GM12878 (cell line): ENCODE measurements around the gene RPL37A. TPM values are rescaled to one million over a fixed set of nuclear protein-coding genes. Genes with fewer than 3 reads are reported as not detected.

Source experiments
- ATAC-seq: fragments of 200-7000 bp; cut with Tn5 transposase; 3 replicates; pipeline ENCODE4 v1.9.1; 2020; ENCODE audit warnings: mild to moderate bottlenecking, moderate library complexity
- BruUV-seq: library from RNA; stranded (reverse); fragments of 400-500 nt; replicated peaks from 2 replicates; lab custom pipeline; 2021; lab: Mats Ljungman, UMichigan
- CTCF ChIA-PET: fragments of 300-600 bp; sonication (Branson Sonifier 250); formaldehyde crosslinking; extraction: SDS; loops from one replicate; lab custom pipeline; 2021; ENCODE audit warnings: inconsistent platforms; lab: Yijun Ruan, JAX
- POLR2A ChIA-PET: fragments of 350-600 bp; formaldehyde crosslinking; extraction: SDS; loops from one replicate; lab custom pipeline; 2021; ENCODE audit warnings: inconsistent platforms; lab: Charles Lee
- RAD21 ChIA-PET: fragments of 300-600 bp; sonication (Branson Sonifier 250); formaldehyde crosslinking; loops from one replicate; lab custom pipeline; 2023; ENCODE audit warnings: antibody characterized with exemption; ENCODE audit not compliant: unreplicated experiment; lab: Charles Lee
- SMC1A ChIA-PET: fragments of 300-600 bp; sonication (Branson Sonifier 250); formaldehyde crosslinking; loops from one replicate; lab custom pipeline; 2023; ENCODE audit not compliant: unreplicated experiment, uncharacterized antibody; lab: Charles Lee
- DNase-seq: peaks from one replicate; pipeline ENCODE4 v3.0.0-alpha.2; 2011; ENCODE audit warnings: low read depth, low spot score
- FAIRE-seq: peaks from 3 replicates; lab custom pipeline; 2011; peaks lifted over from hg19 to GRCh38; lab: Jason Lieb, UNC
- H2AFZ ChIP-seq: 2 replicates; pipeline ENCODE4 v1.6.0; 2011; ENCODE audit warnings: low read depth, low read length, control low read depth; ENCODE audit not compliant: control insufficient read depth
- H3K27ac ChIP-seq: 2 replicates; pipeline ENCODE4 v1.5.1; 2011; ENCODE audit warnings: control low read depth; ENCODE audit not compliant: control insufficient read depth, insufficient read depth
- H3K27me3 ChIP-seq, 2 experiments: replicated peaks in 1 of 2; 2 replicates each; pipeline versions ENCODE4 v1.6.0 to v1.6.1; 2011; ENCODE audit warnings: low read length in 1 of 2; ENCODE audit not compliant: control insufficient read depth in 2 of 2, insufficient read depth in 2 of 2
- H3K36me3 ChIP-seq, 2 experiments: 2 replicates each; pipeline ENCODE4 v1.5.1; 2011; ENCODE audit warnings: low read length in 1 of 2; ENCODE audit not compliant: control insufficient read depth in 2 of 2, insufficient read depth in 2 of 2
- H3K4me1 ChIP-seq: 2 replicates; pipeline ENCODE4 v1.6.1; 2011; ENCODE audit warnings: mild to moderate bottlenecking, low read length, moderate library complexity, mixed read lengths; ENCODE audit not compliant: control insufficient read depth, insufficient read depth
- H3K4me2 ChIP-seq: 2 replicates; pipeline ENCODE4 v1.6.0; 2011; ENCODE audit warnings: control low read depth; ENCODE audit not compliant: control insufficient read depth, insufficient read depth
- H3K4me3 ChIP-seq: fragments of 200-600 bp; sonication (generic); 2 replicates; pipeline ENCODE4 v1.5.1; 2016
- H3K79me2 ChIP-seq: 2 replicates; pipeline ENCODE4 v1.6.0; 2011; ENCODE audit warnings: low read length; ENCODE audit not compliant: control insufficient read depth, insufficient read depth
- H3K9ac ChIP-seq: 2 replicates; pipeline ENCODE4 v1.8.0; 2011; ENCODE audit warnings: low read length, control low read depth, mixed read lengths; ENCODE audit not compliant: control insufficient read depth, insufficient read depth
- H3K9me3 ChIP-seq: replicated peaks from 3 replicates; pipeline ENCODE4 v1.5.1; 2011; ENCODE audit warnings: mild to moderate bottlenecking, low read length; ENCODE audit not compliant: control insufficient read depth, insufficient read depth
- H4K20me1 ChIP-seq: 2 replicates; pipeline ENCODE4 v1.6.0; 2011; ENCODE audit not compliant: control insufficient read depth, insufficient read depth
- ATF7 ChIP-seq: fragments of 450-650 bp; IDR thresholded peaks from 2 replicates; pipeline ENCODE4 v1.6.1; 2016; ENCODE audit warnings: low read depth, mild to moderate bottlenecking
- CEBPB ChIP-seq, 2 experiments: fragments of 150-350 bp in 1 of 2; IDR thresholded peaks; 2 replicates each; pipeline ENCODE4 v1.6.1; 2012 to 2014; ENCODE audit warnings: low read depth in 2 of 2, low read length in 2 of 2, borderline replicate concordance in 1 of 2, inconsistent platforms in 1 of 2
- IKZF2 ChIP-seq, 2 experiments: fragments of 450-650 bp; IDR thresholded peaks; 2 replicates each; pipeline ENCODE4 v1.6.1; 2017; ENCODE audit warnings: mild to moderate bottlenecking in 2 of 2, moderate library complexity in 2 of 2
- KAT2A ChIP-seq: conservative IDR thresholded peaks from 2 replicates; pipeline ENCODE4 v1.6.1; 2011; ENCODE audit warnings: low read depth, low read length; ENCODE audit not compliant: control insufficient read depth
- KDM1A ChIP-seq: fragments of 200-600 bp; sonication (generic); IDR thresholded peaks from 2 replicates; pipeline ENCODE4 v1.6.1; 2016; ENCODE audit warnings: borderline replicate concordance
- NRF1 ChIP-seq: conservative IDR thresholded peaks from 2 replicates; pipeline ENCODE4 v1.6.1; 2011; ENCODE audit warnings: mild to moderate bottlenecking, low read depth, low read length, improper control_type of control experiment
- RAD21 ChIP-seq: IDR thresholded peaks from 2 replicates; pipeline ENCODE4 v1.6.1; 2011; ENCODE audit warnings: mild to moderate bottlenecking, low read depth, low read length, moderate library complexity; ENCODE audit not compliant: insufficient read depth
- RAD51 ChIP-seq: fragments of 450-650 bp; IDR thresholded peaks from 2 replicates; pipeline ENCODE4 v1.6.1; 2016; ENCODE audit warnings: moderate library complexity, mild to moderate bottlenecking, inconsistent platforms
- RB1 ChIP-seq: fragments of 450-650 bp; formaldehyde crosslinking; IDR thresholded peaks from 2 replicates; pipeline ENCODE4 v1.6.1; 2017; ENCODE audit warnings: mild to moderate bottlenecking, borderline replicate concordance
- SIN3A ChIP-seq: IDR thresholded peaks from 2 replicates; pipeline ENCODE4 v1.6.1; 2012; ENCODE audit warnings: low read depth, low read length, improper control_type of control experiment
- SMC3 ChIP-seq: IDR thresholded peaks from 2 replicates; pipeline ENCODE4 v1.6.1; 2011; ENCODE audit warnings: low read length, improper control_type of control experiment, borderline replicate concordance
- TCF12 ChIP-seq: IDR thresholded peaks from 2 replicates; pipeline ENCODE4 v1.6.1; 2011; ENCODE audit warnings: low read depth, mild to moderate bottlenecking, low read length
- WGBS: methylation state at CpG from one replicate; pipeline ENCODE4 v1.1.6; 2016; ENCODE audit warnings: low lambda C conversion rate; ENCODE audit not compliant: insufficient replicate concordance, insufficient coverage; ENCODE audit errors: missing lambda C conversion rate; 5-methylcytosine and 5-hydroxymethylcytosine counted together
- in situ Hi-C: fragments of 300-500 bp; cut with MboI; formaldehyde crosslinking; loops from 9 replicates; pipeline ENCODE4 v1.14.3; 2018; ENCODE audit warnings: mixed read lengths
- intact Hi-C: fragments of 100-400 bp; cut with micrococcal nuclease; formaldehyde crosslinking; loops from one replicate; pipeline ENCODE4 v1.14.2; 2022; ENCODE audit not compliant: unreplicated experiment
- polyA plus RNA-seq, 11 experiments: library from polyadenylated mRNA; depleted of rRNA in 4 of 11; unstranded in 6 of 11; stranded (reverse) in 5 of 11; fragments of >200 nt; fragmentation: Nextera tagmentation in 4 of 11; fragmentation: Illumina TruSeq in 1 of 11; extraction: Ambion mirVana in 4 of 11; extraction: Trizol in 1 of 11; gene quantifications; 1 replicate in 1 of 11; 2 replicates in 10 of 11; pipeline versions ENCODE4 v1.2.1 to v1.2.3, GENCODE V29; 2011 to 2016; ENCODE audit warnings: inconsistent platforms in 2 of 11, missing spikeins in 2 of 11, low read depth in 1 of 11
- total RNA-seq, 4 experiments: library from RNA; depleted of rRNA in 3 of 4; stranded (reverse); fragments of >200 nt in 3 of 4; fragmentation: Illumina TruSeq in 1 of 4; extraction: Trizol in 1 of 4; gene quantifications; 2 replicates each; pipeline versions ENCODE4 v1.2.1 to v1.2.3, GENCODE V29; 2013 to 2021
- TF ChIP-seq, protein P1 (sequence below): fragments of 450-650 bp; IDR thresholded peaks from 2 replicates; pipeline ENCODE4 v1.6.1; 2016; ENCODE audit warnings: mild to moderate bottlenecking, moderate library complexity, borderline replicate concordance
- TF ChIP-seq, protein P2 (sequence below): IDR thresholded peaks from 2 replicates; pipeline ENCODE4 v1.6.1; 2012; ENCODE audit warnings: improper control_type of control experiment, low read depth, low read length; ENCODE audit not compliant: insufficient replicate concordance

The RPL37A gene
- total and polyA plus RNA-seq, 10 of the 15 experiments (the other 5 are each of a cell fraction or from before 2014, with no cell fraction given) = 2,847 to 6,854 (median 5,110) TPM

DNA sequence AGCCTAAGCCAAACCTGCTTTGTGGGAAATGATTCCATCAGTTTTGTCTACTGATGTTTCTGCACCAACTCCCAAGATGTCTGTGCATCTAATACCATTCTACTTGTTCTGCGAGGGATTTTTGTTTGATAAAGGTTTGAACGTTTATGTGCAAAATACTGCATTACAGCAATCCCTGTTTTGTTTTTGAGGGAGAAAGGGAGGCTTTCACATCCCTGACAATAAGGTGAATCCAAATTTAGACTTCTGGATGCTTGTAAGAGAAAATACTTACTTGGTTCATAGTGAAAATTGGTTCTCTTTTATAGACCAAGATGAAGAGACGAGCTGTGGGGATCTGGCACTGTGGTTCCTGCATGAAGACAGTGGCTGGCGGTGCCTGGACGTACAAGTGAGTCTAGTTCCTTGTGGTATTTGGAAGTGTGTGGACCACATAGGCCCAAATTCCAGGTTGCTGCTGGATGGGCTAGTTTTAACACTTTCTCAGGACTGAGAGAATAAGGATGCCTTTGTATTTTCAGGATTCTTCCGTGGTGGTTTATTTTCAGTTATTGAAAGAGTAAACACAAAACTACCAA is 1.1 kb downstream of the RPL37A start (continued):
- TF ChIP-seq RAD21 (no peak), RAD51 (no peak), RB1 (no peak), NRF1 (no peak), KAT2A (no peak)
- TF ChIP-seq, protein P1, sequence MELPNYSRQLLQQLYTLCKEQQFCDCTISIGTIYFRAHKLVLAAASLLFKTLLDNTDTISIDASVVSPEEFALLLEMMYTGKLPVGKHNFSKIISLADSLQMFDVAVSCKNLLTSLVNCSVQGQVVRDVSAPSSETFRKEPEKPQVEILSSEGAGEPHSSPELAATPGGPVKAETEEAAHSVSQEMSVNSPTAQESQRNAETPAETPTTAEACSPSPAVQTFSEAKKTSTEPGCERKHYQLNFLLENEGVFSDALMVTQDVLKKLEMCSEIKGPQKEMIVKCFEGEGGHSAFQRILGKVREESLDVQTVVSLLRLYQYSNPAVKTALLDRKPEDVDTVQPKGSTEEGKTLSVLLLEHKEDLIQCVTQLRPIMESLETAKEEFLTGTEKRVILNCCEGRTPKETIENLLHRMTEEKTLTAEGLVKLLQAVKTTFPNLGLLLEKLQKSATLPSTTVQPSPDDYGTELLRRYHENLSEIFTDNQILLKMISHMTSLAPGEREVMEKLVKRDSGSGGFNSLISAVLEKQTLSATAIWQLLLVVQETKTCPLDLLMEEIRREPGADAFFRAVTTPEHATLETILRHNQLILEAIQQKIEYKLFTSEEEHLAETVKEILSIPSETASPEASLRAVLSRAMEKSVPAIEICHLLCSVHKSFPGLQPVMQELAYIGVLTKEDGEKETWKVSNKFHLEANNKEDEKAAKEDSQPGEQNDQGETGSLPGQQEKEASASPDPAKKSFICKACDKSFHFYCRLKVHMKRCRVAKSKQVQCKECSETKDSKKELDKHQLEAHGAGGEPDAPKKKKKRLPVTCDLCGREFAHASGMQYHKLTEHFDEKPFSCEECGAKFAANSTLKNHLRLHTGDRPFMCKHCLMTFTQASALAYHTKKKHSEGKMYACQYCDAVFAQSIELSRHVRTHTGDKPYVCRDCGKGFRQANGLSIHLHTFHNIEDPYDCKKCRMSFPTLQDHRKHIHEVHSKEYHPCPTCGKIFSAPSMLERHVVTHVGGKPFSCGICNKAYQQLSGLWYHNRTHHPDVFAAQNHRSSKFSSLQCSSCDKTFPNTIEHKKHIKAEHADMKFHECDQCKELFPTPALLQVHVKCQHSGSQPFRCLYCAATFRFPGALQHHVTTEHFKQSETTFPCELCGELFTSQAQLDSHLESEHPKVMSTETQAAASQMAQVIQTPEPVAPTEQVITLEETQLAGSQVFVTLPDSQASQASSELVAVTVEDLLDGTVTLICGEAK = no peak

DNA sequence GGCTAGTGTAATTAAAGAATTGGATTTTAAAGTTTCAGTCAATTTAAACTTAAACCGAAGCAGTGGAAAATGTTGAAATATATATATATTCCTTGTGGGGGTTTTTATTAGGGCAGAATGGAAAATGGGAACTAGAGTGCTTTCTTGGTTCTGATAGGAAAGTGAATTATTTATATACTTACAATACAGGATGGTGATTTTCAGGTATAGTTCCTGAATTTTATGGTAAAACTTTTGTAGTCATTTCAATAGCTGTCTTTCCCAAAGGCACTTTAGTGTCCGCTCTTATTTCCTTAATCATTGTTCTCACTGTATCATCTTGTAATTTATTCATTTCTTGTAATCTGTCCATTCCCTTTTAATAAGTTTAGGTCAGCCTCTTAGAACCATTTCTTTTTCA is 1.9 kb downstream of the RPL37A start:
- ATAC-seq (no peak), FAIRE-seq (no peak), DNase-seq (no peak)
- Histone ChIP-seq H4K20me1 (peaks cover 4% of the 10 kb centered on the region; the same call in 1 of the 2 replicates), H3K4me1 (peaks cover 19% of the 10 kb centered on the region), H3K36me3 (peaks cover 10 to 44% of the 10 kb centered on the region in 2 experiments), H3K79me2 (peaks cover 61% of the 10 kb centered on the region), H3K4me2 (peak overlapping the region; percentile 70), H2AFZ (no peak overlapping the region), H3K4me3 (peak overlapping the region; percentile 94), H3K9ac (peak overlapping the region; percentile 100), H3K9me3 (no peaks in the 10 kb centered on the region), H3K27me3 (no peaks in the 10 kb centered on the region), H3K27ac (peak overlapping the region; percentile 88)
- no TSS peak for BruUV-seq
- SMC1A ChIA-PET = interaction anchor here (1.5 kb wide), 1 partner anchor 83 kb away, joined by 3 read pairs; no protein-coding TSS in a partner anchor
- in situ Hi-C loops = no loop called here
- WGBS = 30% methylated on average over 2 of the region's 2 CpGs
- RAD21 ChIA-PET = no interaction called here
- CTCF ChIA-PET = no interaction called here
- POLR2A ChIA-PET = interaction anchor here (0.6 kb wide), 2 partner anchors 20 to 693 kb away, joined by 5 to 6 read pairs; no protein-coding TSS in a partner anchor
- intact Hi-C loops = loop anchor here (10.0 kb wide), 1 partner anchor 386 kb away; no protein-coding TSS in a partner anchor
- no peak for TF ChIP-seq CEBPB (IDR thresholded peaks at IDR 0.05; ENCODE audit: borderline replicate concordance in 1 of 2, low read depth in 2 of 2, low read length in 2 of 2)
- no peak for TF ChIP-seq TCF12
- no peak for TF ChIP-seq IKZF2 (IDR thresholded peaks at IDR 0.05)
- TF ChIP-seq SIN3A = no peak
- TF ChIP-seq, protein P2, sequence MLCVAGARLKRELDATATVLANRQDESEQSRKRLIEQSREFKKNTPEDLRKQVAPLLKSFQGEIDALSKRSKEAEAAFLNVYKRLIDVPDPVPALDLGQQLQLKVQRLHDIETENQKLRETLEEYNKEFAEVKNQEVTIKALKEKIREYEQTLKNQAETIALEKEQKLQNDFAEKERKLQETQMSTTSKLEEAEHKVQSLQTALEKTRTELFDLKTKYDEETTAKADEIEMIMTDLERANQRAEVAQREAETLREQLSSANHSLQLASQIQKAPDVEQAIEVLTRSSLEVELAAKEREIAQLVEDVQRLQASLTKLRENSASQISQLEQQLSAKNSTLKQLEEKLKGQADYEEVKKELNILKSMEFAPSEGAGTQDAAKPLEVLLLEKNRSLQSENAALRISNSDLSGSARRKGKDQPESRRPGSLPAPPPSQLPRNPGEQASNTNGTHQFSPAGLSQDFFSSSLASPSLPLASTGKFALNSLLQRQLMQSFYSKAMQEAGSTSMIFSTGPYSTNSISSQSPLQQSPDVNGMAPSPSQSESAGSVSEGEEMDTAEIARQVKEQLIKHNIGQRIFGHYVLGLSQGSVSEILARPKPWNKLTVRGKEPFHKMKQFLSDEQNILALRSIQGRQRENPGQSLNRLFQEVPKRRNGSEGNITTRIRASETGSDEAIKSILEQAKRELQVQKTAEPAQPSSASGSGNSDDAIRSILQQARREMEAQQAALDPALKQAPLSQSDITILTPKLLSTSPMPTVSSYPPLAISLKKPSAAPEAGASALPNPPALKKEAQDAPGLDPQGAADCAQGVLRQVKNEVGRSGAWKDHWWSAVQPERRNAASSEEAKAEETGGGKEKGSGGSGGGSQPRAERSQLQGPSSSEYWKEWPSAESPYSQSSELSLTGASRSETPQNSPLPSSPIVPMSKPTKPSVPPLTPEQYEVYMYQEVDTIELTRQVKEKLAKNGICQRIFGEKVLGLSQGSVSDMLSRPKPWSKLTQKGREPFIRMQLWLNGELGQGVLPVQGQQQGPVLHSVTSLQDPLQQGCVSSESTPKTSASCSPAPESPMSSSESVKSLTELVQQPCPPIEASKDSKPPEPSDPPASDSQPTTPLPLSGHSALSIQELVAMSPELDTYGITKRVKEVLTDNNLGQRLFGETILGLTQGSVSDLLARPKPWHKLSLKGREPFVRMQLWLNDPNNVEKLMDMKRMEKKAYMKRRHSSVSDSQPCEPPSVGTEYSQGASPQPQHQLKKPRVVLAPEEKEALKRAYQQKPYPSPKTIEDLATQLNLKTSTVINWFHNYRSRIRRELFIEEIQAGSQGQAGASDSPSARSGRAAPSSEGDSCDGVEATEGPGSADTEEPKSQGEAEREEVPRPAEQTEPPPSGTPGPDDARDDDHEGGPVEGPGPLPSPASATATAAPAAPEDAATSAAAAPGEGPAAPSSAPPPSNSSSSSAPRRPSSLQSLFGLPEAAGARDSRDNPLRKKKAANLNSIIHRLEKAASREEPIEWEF = no peak
- TF ChIP-seq SMC3 = no peak
- TF ChIP-seq ATF7 = no peak
- TF ChIP-seq KDM1A = no peak
